Middle frontal gyrus (tissue), 1 donor: ENCODE measurements around the gene SAMD9L.
A peak's percentile ranks its signal among the peaks of the same experiment; 100 is the strongest.

Experiments used
- DNase-seq: peaks from one replicate; pipeline ENCODE4 v3.0.0-alpha.2; 2015; ENCODE audit warnings: low spot score; ENCODE audit errors: extremely low spot score

The SAMD9L gene

GRCh38 chr7:93148144-93148543 is at the start of gene SAMD9L:
Gene SAMD9L, minus strand, starts transcription at chr7:93148385. Its CDS starts 12,414 bp downstream, at chr7:93135971.
- no peak for DNase-seq

- no peak for DNase-seq
Observed at GRCh38 chr7:93196336-93196735, 48.2 kb upstream of the SAMD9L start.

GRCh38 chr7:93194386-93194785 is 46.2 kb upstream of the SAMD9L start:
- no peak for DNase-seq

- no peak for DNase-seq
Observed at GRCh38 chr7:93188870-93189634, 40.9 kb upstream of the SAMD9L start.

GRCh38 chr7:93185303-93186027 is 37.3 kb upstream of the SAMD9L start:
- no peak for DNase-seq

GRCh38 chr7:93179173-93179572 is 31.0 kb upstream of the SAMD9L start:
- DNase-seq = no peak

GRCh38 chr7:93178213-93178612 is 30.0 kb upstream of the SAMD9L start:
- DNase-seq = no peak

- DNase-seq = peak; percentile 28
Observed at GRCh38 chr7:93176992-93177580, 28.9 kb upstream of the SAMD9L start.

- no peak for DNase-seq
Observed at GRCh38 chr7:93175219-93175618, 27.0 kb upstream of the SAMD9L start.

GRCh38 chr7:93172683-93173082 is 24.5 kb upstream of the SAMD9L start:
- no peak for DNase-seq

- no peak for DNase-seq
Observed at GRCh38 chr7:93171606-93172226, 23.5 kb upstream of the SAMD9L start.

- DNase-seq = no peak
Observed at GRCh38 chr7:93165447-93165846, 17.3 kb upstream of the SAMD9L start.

- DNase-seq = no peak
Observed at GRCh38 chr7:93164766-93165165, 16.6 kb upstream of the SAMD9L start.

- DNase-seq = no peak
Observed at GRCh38 chr7:93161181-93161762, 13.1 kb upstream of the SAMD9L start.

- DNase-seq = no peak
Observed at GRCh38 chr7:93160410-93160809, 12.2 kb upstream of the SAMD9L start.

- no peak for DNase-seq
Observed at GRCh38 chr7:93159490-93159889, 11.3 kb upstream of the SAMD9L start.

- no peak for DNase-seq
Observed at GRCh38 chr7:93156884-93157283, 8.7 kb upstream of the SAMD9L start.

- DNase-seq = no peak
Observed at GRCh38 chr7:93150200-93150835, 2.1 kb upstream of the SAMD9L start.

GRCh38 chr7:93148727-93149126 is 542 bp upstream of the SAMD9L start:
- DNase-seq = no peak

GRCh38 chr7:93147363-93147762 is 822 bp downstream of the SAMD9L start:
- no peak for DNase-seq
